Measurements from ENCODE around the gene U2SURP. TPM values are rescaled to one million over a fixed set of nuclear protein-coding genes. Genes with fewer than 3 reads are reported as not detected.

U2SURP gene
- total RNA-seq, 4 donors from 2014 or later = 35.7 to 58.6 (median 45.2) TPM

DNA sequence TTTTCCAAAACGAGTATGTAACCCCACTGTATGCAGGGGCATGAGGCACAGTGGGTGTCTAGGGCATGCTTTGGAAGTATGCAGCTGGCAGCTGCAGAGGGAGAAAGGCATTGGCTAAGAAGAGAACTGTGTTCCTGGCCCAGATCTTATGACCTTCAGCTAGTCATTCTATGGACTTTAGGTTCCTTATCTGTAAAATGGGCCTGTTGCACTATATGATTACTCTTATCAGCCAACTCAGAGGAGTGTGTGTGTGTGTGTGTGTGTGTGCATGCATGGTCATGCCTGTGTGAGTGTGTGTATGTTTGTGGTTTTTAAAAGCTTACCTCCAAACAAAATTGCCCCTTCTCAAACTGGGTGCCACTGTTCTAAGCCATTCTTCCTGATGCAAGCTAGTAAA is 90.8 kb downstream of the U2SURP start:
- Histone ChIP-seq H3K27me3 (no peaks in the 10 kb centered on the region), H3K9me3 (no peaks in the 10 kb centered on the region), H3K4me1 (no peaks in the 10 kb centered on the region), H3K4me3 (no peak overlapping the region), H3K27ac (replicated peaks in 1 of 4) (no peak overlapping the region), H3K36me3 (no peaks in the 10 kb centered on the region)
- TF ChIP-seq EP300 (IDR thresholded peaks at IDR 0.05) = no peak
- no peak for TF ChIP-seq CTCF (IDR thresholded peaks at IDR 0.05)
- TF ChIP-seq POLR2AphosphoS5 (IDR thresholded peaks at IDR 0.05) = no peak
- TF ChIP-seq POLR2A (IDR thresholded peaks at IDR 0.05; ENCODE audit: low read depth) = no peak
- DNase-seq (ENCODE audit: extremely low spot score) = no peak
- WGBS = 77% methylated on average over 1 of the region's 1 CpG
- intact Hi-C loops (cut with DNase I) = no loop called here

GRCh38 chr3:143095813-143096212 is 94.4 kb downstream of the U2SURP start:
- Histone ChIP-seq H3K27ac (replicated peaks in 1 of 4) (no peak overlapping the region), H3K4me3 (no peak overlapping the region), H3K36me3 (no peaks in the 10 kb centered on the region), H3K27me3 (no peaks in the 10 kb centered on the region), H3K4me1 (no peaks in the 10 kb centered on the region), H3K9me3 (no peaks in the 10 kb centered on the region)
- no peak for DNase-seq (ENCODE audit: extremely low spot score)
- no peak for TF ChIP-seq CTCF (IDR thresholded peaks at IDR 0.05)
- no peak for TF ChIP-seq POLR2A (IDR thresholded peaks at IDR 0.05; ENCODE audit: low read depth)
- no peak for TF ChIP-seq EP300 (IDR thresholded peaks at IDR 0.05)
- no peak for TF ChIP-seq POLR2AphosphoS5 (IDR thresholded peaks at IDR 0.05)
- 90% methylated on average over 2 of the region's 2 CpGs for WGBS
- intact Hi-C loops (cut with DNase I) = no loop called here

- Histone ChIP-seq H3K4me3 (no peak overlapping the region), H3K27me3 (no peaks in the 10 kb centered on the region), H3K9me3 (no peaks in the 10 kb centered on the region), H3K27ac (replicated peaks in 1 of 4) (no peak overlapping the region), H3K36me3 (no peaks in the 10 kb centered on the region), H3K4me1 (no peaks in the 10 kb centered on the region)
- TF ChIP-seq EP300 (IDR thresholded peaks at IDR 0.05) (no peak), CTCF (IDR thresholded peaks at IDR 0.05) (no peak), POLR2AphosphoS5 (IDR thresholded peaks at IDR 0.05) (no peak), POLR2A (IDR thresholded peaks at IDR 0.05; ENCODE audit: low read depth) (no peak)
- no peak for DNase-seq (ENCODE audit: extremely low spot score)
- 95% methylated on average over 5 of the region's 5 CpGs for WGBS
- intact Hi-C loops (cut with DNase I) = no loop called here
Observed at GRCh38 chr3:143098032-143098764, 96.8 kb downstream of the U2SURP start.

- Histone ChIP-seq H3K4me1 (no peaks in the 10 kb centered on the region), H3K9me3 (peaks cover 0 to 1% (median 0%) of the 10 kb centered on the region in 4 donors), H3K27me3 (no peaks in the 10 kb centered on the region), H3K27ac (replicated peaks in 1 of 4) (no peak overlapping the region), H3K4me3 (no peak overlapping the region), H3K36me3 (no peaks in the 10 kb centered on the region)
- TF ChIP-seq EP300 (IDR thresholded peaks at IDR 0.05) (no peak), POLR2A (IDR thresholded peaks at IDR 0.05; ENCODE audit: low read depth) (no peak), CTCF (IDR thresholded peaks at IDR 0.05) (no peak), POLR2AphosphoS5 (IDR thresholded peaks at IDR 0.05) (no peak)
- intact Hi-C loops (cut with DNase I) = no loop called here
- DNase-seq (ENCODE audit: extremely low spot score) = no peak
- 67% methylated on average over 1 of the region's 3 CpGs for WGBS
Observed at GRCh38 chr3:143099210-143099609, 97.8 kb downstream of the U2SURP start.

GRCh38 chr3:143099690-143100089 is 98.3 kb downstream of the U2SURP start:
- 78% methylated on average over 2 of the region's 2 CpGs for WGBS
- Histone ChIP-seq H3K27ac (replicated peaks in 1 of 4) (no peak overlapping the region), H3K4me3 (no peak overlapping the region), H3K36me3 (no peaks in the 10 kb centered on the region), H3K27me3 (no peaks in the 10 kb centered on the region), H3K4me1 (no peaks in the 10 kb centered on the region), H3K9me3 (peaks cover 0 to 6% (median 3%) of the 10 kb centered on the region in 4 donors)
- intact Hi-C loops (cut with DNase I) = no loop called here
- no peak for DNase-seq (ENCODE audit: extremely low spot score)
- TF ChIP-seq CTCF (IDR thresholded peaks at IDR 0.05) (no peak), POLR2A (IDR thresholded peaks at IDR 0.05; ENCODE audit: low read depth) (no peak), EP300 (IDR thresholded peaks at IDR 0.05) (no peak), POLR2AphosphoS5 (IDR thresholded peaks at IDR 0.05) (no peak)
